Neutrophil (primary cell): ENCODE data around the gene GLB1L3.

Experiments used
- H3K27ac ChIP-seq: fragments of 200-600 bp; sonication (generic); 2 replicates; pipeline ENCODE4 v1.5.1; 2016; ENCODE audit warnings: mild to moderate bottlenecking, moderate library complexity
- H3K27me3 ChIP-seq: fragments of 200-600 bp; sonication (generic); 2 replicates; pipeline ENCODE4 v1.6.0; 2016; ENCODE audit warnings: mild to moderate bottlenecking
- H3K36me3 ChIP-seq: fragments of 200-600 bp; sonication (generic); 2 replicates; pipeline ENCODE4 v1.5.1; 2017
- H3K4me1 ChIP-seq, 2 experiments: fragments of 200-600 bp in 1 of 2; sonication (generic) in 1 of 2; 1 replicate in 1 of 2; 2 replicates in 1 of 2; pipeline versions ENCODE4 v1.5.1 to v1.6.1; 2013 to 2016; ENCODE audit warnings: low read depth in 1 of 2, low read length in 1 of 2, mild to moderate bottlenecking in 1 of 2, moderate library complexity in 1 of 2; ENCODE audit not compliant: control insufficient read depth in 1 of 2, insufficient read depth in 1 of 2
- H3K4me3 ChIP-seq, 2 experiments: fragments of 200-600 bp in 1 of 2; sonication (generic) in 1 of 2; 1 replicate in 1 of 2; 2 replicates in 1 of 2; pipeline ENCODE4 v1.5.1; 2013 to 2016; ENCODE audit warnings: low read depth in 1 of 2, low read length in 1 of 2, mild to moderate bottlenecking in 1 of 2, moderate library complexity in 1 of 2
- H3K9me3 ChIP-seq: fragments of 200-600 bp; sonication (generic); 2 replicates; pipeline ENCODE4 v1.5.1; 2016
- TF ChIP-seq, protein P1 (sequence below): fragments of 200-600 bp; sonication (generic); IDR thresholded peaks from 2 replicates; pipeline ENCODE4 v1.5.1; 2016; ENCODE audit warnings: antibody characterized with exemption

GLB1L3 gene

DNA sequence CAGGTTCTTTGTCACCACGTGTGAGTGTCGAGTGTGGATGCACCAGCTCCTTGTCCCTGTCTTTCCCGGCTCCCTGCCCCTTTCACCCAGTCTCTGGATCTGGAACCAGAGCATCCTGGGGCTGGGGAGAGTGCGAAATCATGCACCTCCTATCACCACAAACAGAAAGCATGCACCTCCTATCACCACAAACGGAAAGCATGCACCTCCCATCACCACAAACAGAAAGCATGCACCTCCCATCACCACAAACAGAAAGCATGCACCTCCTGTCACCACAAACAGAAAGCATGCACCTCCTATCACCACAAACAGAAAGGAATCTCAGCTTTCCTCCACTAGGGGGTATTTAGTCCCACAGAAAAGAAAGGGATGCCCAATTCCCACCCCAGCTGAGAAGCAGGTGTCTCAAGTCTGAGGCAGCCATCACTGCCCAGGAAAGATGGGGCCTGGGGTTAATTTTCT, 5.9 kb upstream of the GLB1L3 start:
- peaks cover 67% of the 10 kb centered on the region for H3K27me3 ChIP-seq
- peaks cover under 1% of the 10 kb centered on the region for H3K36me3 ChIP-seq
- no peaks in the 10 kb centered on the region for H3K9me3 ChIP-seq
- no peak overlapping the region for H3K4me3 ChIP-seq
- no peak overlapping the region for H3K27ac ChIP-seq
- peaks cover 14 to 25% of the 10 kb centered on the region in 2 experiments for H3K4me1 ChIP-seq
- TF ChIP-seq, protein P1, sequence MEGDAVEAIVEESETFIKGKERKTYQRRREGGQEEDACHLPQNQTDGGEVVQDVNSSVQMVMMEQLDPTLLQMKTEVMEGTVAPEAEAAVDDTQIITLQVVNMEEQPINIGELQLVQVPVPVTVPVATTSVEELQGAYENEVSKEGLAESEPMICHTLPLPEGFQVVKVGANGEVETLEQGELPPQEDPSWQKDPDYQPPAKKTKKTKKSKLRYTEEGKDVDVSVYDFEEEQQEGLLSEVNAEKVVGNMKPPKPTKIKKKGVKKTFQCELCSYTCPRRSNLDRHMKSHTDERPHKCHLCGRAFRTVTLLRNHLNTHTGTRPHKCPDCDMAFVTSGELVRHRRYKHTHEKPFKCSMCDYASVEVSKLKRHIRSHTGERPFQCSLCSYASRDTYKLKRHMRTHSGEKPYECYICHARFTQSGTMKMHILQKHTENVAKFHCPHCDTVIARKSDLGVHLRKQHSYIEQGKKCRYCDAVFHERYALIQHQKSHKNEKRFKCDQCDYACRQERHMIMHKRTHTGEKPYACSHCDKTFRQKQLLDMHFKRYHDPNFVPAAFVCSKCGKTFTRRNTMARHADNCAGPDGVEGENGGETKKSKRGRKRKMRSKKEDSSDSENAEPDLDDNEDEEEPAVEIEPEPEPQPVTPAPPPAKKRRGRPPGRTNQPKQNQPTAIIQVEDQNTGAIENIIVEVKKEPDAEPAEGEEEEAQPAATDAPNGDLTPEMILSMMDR, result no peak

- Histone ChIP-seq H3K36me3 (no peaks in the 10 kb centered on the region), H3K4me3 (no peak overlapping the region), H3K9me3 (no peaks in the 10 kb centered on the region), H3K27ac (no peak overlapping the region), H3K27me3 (peaks cover 84% of the 10 kb centered on the region), H3K4me1 (peaks cover 18 to 29% of the 10 kb centered on the region in 2 experiments)
- TF ChIP-seq, protein P1, result no peak
Measured at GRCh38 chr11:134271978-134272377, 4.2 kb upstream of the GLB1L3 start.

- H3K4me1 ChIP-seq, result peaks cover 11 to 23% of the 10 kb centered on the region in 2 experiments
- H3K9me3 ChIP-seq, result no peaks in the 10 kb centered on the region
- TF ChIP-seq, protein P1, result no peak
- H3K4me3 ChIP-seq, result no peak overlapping the region
- H3K27me3 ChIP-seq, result peaks cover 90% of the 10 kb centered on the region
- no peaks in the 10 kb centered on the region for H3K36me3 ChIP-seq
- no peak overlapping the region for H3K27ac ChIP-seq
Measured at GRCh38 chr11:134272381-134273316, 3.5 kb upstream of the GLB1L3 start.

- Histone ChIP-seq H3K36me3 (no peaks in the 10 kb centered on the region), H3K4me3 (no peak overlapping the region), H3K27ac (no peak overlapping the region), H3K27me3 (peaks cover 97% of the 10 kb centered on the region), H3K9me3 (no peaks in the 10 kb centered on the region), H3K4me1 (peaks cover 11 to 17% of the 10 kb centered on the region in 2 experiments)
- TF ChIP-seq, protein P1, result no peak
Measured at GRCh38 chr11:134273317-134273712, 2.9 kb upstream of the GLB1L3 start.

GRCh38 chr11:134275188-134275533, 1.0 kb upstream of the GLB1L3 start:
- peaks cover 11 to 17% of the 10 kb centered on the region in 2 experiments for H3K4me1 ChIP-seq
- peak overlapping the region in 1 of 2 experiments; percentile 49 for H3K4me3 ChIP-seq
- TF ChIP-seq, protein P1, result no peak
- H3K27me3 ChIP-seq, result peaks cover 100% of the 10 kb centered on the region
- H3K27ac ChIP-seq, result no peak overlapping the region
- no peaks in the 10 kb centered on the region for H3K36me3 ChIP-seq
- no peaks in the 10 kb centered on the region for H3K9me3 ChIP-seq
